Spinal cord (tissue), 10 donors: Measurements from ENCODE around the gene RBMS2. TPM values are rescaled to one million over a fixed set of nuclear protein-coding genes. Genes with fewer than 3 reads are reported as not detected.
A peak's percentile ranks its signal among the peaks of the same experiment; 100 is the strongest.

Experiments used
- DNase-seq, 6 donors: peaks; one replicate each; pipeline versions ENCODE4 v3.0.0 to v3.0.0-alpha.2; 2013 to 2015; ENCODE audit warnings: low spot score in 6 of 6, low read depth in 4 of 6
- H3K27ac ChIP-seq: one replicate; pipeline ENCODE4 v1.5.1; 2013; ENCODE audit warnings: low read depth, low read length, control low read depth
- H3K27me3 ChIP-seq: one replicate; pipeline ENCODE4 v1.6.1; 2013; ENCODE audit warnings: low read length; ENCODE audit not compliant: control insufficient read depth, insufficient read depth
- H3K36me3 ChIP-seq: one replicate; pipeline ENCODE4 v1.6.1; 2013; ENCODE audit warnings: low read length; ENCODE audit not compliant: control insufficient read depth, insufficient read depth
- H3K4me1 ChIP-seq: one replicate; pipeline ENCODE4 v1.6.1; 2013; ENCODE audit warnings: low read length; ENCODE audit not compliant: control insufficient read depth, insufficient read depth
- H3K4me3 ChIP-seq: one replicate; pipeline ENCODE4 v1.5.1; 2013; ENCODE audit warnings: low read depth, low read length, control low read depth
- H3K9me3 ChIP-seq: one replicate; pipeline ENCODE4 v1.6.1; 2013; ENCODE audit warnings: low read length; ENCODE audit not compliant: control insufficient read depth, insufficient read depth
- WGBS: methylation state at CpG from one replicate; pipeline ENCODE4 v1.1.5; 2013; ENCODE audit warnings: missing lambda C conversion rate; ENCODE audit not compliant: insufficient coverage; 5-methylcytosine and 5-hydroxymethylcytosine counted together
- polyA plus RNA-seq, 2 donors: library from polyadenylated mRNA; unstranded; fragments of 120-200 nt; gene quantifications; one replicate each; pipeline ENCODE4 v1.2.1, GENCODE V29; 2013; ENCODE audit not compliant: insufficient read length in 2 of 2
- total RNA-seq, 2 donors: library from RNA; depleted of rRNA in 1 of 2; stranded (reverse); fragments of 120-200 nt in 1 of 2; fragments of >200 nt in 1 of 2; gene quantifications; one replicate each; pipeline versions ENCODE4 v1.2.3 to v1.2.4, GENCODE V29; 2013 to 2014
- donor health status: healthy.

RBMS2 gene
- total and polyA plus RNA-seq, 4 donors = 12.3 to 23.7 (median 16.4) TPM

DNA sequence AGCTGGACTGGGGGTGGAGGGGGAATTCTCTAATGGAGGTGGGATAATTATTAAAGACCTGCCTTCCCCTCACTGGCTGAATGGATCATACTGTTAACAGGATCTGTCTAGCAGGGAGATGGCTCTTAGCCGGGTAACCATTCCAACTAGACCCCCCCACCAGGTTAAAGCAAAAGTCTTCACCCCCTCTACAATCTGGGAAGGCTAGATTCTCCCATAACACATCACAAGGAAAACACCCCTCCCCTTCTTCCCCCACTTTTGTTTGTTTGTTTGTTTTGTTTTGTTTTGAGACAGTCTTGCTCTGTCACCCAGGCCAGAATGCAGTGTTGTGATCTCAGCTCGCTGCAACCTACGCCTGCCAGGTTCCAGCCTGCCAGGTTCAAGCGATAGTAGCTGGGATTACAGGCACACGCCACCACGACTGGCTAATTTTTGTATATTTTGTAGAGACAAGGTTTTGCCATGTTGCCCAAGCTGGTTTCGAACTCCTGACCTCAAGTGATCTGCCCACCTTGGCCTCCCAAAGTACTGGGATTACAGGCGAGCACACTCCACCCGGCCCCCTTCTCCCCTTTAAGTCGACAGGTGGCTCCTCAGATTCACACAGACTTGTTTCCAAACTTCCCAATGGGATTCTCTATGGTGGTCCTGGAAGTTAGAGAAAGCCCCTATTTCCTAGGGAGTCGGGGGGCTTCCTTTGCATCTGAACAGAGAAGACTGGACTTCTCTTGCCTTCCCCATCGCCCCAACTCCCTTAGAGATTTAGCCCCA, 112.0 kb downstream of the RBMS2 start:
- H3K4me1 ChIP-seq = peaks cover 57% of the 10 kb centered on the region
- 40% methylated on average over 7 of the region's 12 CpGs for WGBS
- H3K27me3 ChIP-seq = no peaks in the 10 kb centered on the region
- peak overlapping the region; percentile 97 for H3K27ac ChIP-seq
- H3K4me3 ChIP-seq = peak overlapping the region; percentile 54
- no peak for DNase-seq
- H3K36me3 ChIP-seq = peaks cover 11% of the 10 kb centered on the region
- no peaks in the 10 kb centered on the region for H3K9me3 ChIP-seq

DNA sequence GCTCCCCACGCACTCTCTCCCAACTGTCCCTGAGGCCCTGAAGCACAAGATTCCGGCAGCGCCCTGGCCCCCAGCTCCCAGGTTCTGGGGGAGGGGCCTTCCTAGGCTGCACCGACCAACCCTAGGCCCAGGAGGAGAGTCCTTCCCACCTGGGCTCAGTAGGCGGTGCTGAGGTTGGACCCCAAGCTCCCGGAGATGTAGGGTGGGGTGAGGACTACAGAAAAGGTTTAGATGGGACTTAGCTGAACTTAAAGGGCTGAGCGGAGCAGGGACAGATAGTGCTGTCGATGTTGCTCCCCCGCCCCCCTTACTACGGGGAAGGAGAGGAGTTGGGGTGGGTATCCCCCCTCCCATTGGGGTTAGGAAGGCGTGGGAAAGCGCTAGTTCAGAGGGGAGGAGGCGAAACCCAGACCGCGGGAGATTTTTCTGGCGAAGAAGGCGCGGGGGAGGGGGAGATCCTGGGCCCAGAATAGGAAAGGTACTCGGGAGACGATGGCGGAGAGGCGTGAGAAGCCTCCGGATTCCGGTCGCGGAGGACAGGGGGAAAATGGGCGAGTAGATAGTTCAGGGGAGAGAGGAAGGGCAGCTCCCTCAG, 112.7 kb downstream of the RBMS2 start:
- 2% methylated on average over 24 of the region's 27 CpGs for WGBS
- Histone ChIP-seq H3K27me3 (no peaks in the 10 kb centered on the region), H3K4me3 (peak overlapping the region; percentile 54), H3K9me3 (no peaks in the 10 kb centered on the region), H3K36me3 (peaks cover 14% of the 10 kb centered on the region), H3K27ac (peak overlapping the region; percentile 97), H3K4me1 (peaks cover 57% of the 10 kb centered on the region)
- DNase-seq = peak in 2 of 6 donors; percentile 42 to 51

DNA sequence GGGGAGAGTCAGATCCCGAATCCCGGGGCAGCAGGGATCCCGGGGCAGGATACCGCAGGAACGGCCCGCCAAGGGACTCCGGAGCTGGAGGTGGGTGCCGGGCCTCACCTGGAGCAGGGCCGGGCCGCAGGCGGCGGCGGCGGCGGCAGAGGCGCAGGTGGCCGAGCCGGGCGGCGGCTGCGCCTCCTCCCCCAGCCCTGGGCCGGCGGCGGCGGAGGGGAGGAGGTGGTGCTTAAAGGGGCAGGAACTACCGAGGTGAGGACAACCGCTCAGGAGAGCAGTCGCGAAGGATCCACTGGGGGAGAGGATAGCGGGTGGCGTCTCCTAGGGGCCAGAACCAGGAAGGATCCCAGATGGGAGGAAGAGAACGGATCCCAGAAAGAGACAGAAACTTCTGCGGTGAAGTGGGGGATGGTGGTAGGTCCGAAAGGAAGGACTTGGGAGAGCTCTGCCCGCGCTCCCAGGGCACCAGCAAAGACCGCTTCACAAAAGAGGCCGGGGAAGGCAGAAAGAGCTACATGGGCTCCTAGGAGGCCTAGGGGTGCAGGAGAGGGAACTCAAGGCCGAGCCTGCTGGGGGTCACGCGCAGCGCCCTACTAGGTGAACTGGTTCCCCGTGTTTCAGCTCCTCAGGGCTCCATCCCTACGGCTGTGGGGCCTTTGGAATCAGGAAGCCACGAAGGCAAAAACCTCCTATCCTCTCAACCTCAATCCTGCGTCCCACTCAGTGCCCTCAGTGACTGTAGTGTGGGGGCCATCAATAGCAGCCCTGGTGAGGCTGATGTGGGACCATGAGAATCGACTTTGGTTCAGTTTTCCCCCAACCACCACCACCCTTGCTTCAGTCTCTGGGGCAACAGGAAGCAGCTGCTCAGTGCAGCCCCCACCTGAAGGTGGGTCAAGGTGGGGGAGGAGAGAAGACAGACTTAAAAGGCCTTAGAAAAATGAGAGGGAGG, 113.5 kb downstream of the RBMS2 start:
- Histone ChIP-seq H3K36me3 (peaks cover 22% of the 10 kb centered on the region), H3K4me1 (peaks cover 56% of the 10 kb centered on the region), H3K4me3 (peak overlapping the region; percentile 54), H3K27me3 (no peaks in the 10 kb centered on the region), H3K27ac (peak overlapping the region; percentile 97), H3K9me3 (no peaks in the 10 kb centered on the region)
- peak in 2 of 6 donors; percentile 81 for DNase-seq
- WGBS = 2% methylated on average over 41 of the region's 47 CpGs

DNA sequence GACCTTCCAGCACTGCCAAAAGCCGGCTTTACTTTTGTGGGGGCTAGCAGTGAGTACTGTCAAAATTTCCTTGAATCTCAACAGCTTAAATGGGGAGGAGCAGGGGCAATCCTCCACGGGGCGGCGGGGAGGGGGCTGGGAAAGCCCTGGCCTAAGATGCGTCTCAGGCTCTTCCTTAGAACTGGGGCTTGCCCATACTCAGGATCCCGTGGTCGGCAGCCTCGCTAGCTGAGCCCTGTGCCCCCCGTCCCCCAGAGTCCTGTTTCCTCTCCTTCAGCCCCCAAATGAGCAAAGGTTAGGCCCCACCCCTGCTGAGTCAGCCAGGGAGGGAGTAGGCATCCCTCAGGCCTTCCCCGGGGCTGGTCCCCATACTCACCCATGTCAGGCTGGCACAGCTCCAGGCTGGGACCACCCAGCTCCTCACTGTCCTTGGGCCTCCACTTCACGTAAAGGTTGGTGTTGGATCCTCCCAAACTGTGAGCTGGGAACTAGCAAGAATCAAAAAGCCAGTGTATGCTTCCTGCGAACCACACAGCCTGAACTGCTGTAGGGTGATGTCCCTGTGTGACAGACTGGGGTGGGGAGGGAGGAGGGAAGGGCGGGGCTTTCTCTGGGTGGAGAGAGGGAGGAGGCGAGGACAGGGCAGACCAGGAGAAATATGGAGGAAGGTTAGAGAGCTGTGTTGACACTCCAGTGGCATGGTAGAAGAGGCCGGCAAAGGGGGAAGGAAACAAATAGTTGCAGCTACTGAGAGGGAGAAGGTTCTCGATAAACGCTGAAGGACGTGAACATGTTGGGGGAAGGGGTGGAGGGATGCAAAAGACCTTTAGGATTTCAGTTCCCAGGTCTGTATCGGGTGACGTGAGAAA, 114.4 kb downstream of the RBMS2 start:
- no peaks in the 10 kb centered on the region for H3K27me3 ChIP-seq
- peaks cover 50% of the 10 kb centered on the region for H3K4me1 ChIP-seq
- H3K27ac ChIP-seq = peak overlapping the region; percentile 97
- H3K4me3 ChIP-seq = peak overlapping the region; percentile 54
- H3K9me3 ChIP-seq = no peaks in the 10 kb centered on the region
- DNase-seq = peak in 2 of 6 donors; percentile 78 to 90
- H3K36me3 ChIP-seq = peaks cover 32% of the 10 kb centered on the region
- WGBS = 6% methylated on average over 20 of the region's 20 CpGs

DNA sequence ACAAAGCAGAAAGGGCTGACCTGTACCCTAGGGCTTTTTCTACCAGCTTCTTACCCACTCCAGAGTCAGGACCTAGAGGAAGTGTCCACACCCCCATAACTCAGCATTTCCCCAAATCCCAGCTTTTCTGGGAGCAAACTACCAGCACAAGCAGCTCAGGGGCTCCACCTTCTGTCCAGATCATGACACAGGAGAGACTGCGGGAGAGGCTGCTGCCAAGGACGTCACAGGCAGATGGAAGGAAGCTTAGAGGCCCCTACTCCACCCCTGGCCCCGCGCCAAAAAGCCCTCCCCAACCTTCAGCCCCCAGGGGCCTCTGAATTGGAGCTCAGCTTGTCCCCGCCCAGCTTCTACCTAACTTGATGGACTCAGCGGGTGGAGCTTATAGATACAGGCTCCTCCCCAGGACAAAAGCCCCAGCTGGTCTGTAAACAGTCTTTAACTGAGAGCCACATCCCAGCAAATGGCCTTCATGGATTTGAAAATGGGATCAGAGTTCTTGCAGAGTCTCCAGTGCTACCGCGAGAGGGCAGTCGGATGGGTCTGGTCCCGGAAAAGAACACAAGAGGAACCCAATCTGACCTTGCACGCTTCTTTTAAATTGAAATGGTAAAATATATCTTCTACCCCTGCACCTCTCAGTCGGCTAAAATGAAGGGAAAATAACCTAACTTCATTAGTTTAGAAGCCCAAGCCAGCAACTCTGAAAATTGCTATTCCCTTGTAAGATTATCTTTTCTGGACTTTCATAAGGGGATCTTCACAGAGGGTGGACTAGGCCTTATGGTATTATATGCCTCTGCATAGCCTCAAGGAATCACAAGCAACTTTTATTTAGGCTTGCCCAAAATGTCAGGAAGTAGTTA, 115.3 kb downstream of the RBMS2 start:
- 0% methylated on average over 6 of the region's 12 CpGs for WGBS

DNA sequence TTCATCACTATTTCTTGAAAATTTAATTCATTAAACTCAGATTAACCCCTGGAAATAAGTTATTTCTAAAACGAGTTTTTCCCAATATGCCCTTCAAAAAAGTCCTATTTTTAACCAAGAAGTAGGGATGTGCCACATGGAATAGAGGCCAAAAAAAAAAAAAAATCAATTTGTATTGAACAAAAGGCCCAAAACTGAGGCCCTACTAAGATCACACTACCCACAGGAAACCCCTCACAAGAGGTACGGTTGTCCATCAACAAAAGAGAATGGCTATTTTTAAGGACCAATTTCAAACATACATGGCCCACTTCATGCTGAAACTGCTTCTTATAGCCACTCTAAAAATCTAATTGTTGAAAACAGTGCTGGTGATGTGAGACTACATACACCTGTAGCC, 116.0 kb downstream of the RBMS2 start:
- Histone ChIP-seq H3K27me3 (no peaks in the 10 kb centered on the region), H3K4me1 (peaks cover 43% of the 10 kb centered on the region), H3K4me3 (no peak overlapping the region), H3K9me3 (no peaks in the 10 kb centered on the region), H3K27ac (peak overlapping the region; percentile 97), H3K36me3 (peaks cover 47% of the 10 kb centered on the region)
- WGBS = 100% methylated on average over 1 of the region's 2 CpGs
- DNase-seq = no peak

More for the DNA sequence above, 115.3 kb downstream of the RBMS2 start:
- H3K4me1 ChIP-seq = peaks cover 50% of the 10 kb centered on the region
- H3K27ac ChIP-seq = peak overlapping the region; percentile 97
- H3K4me3 ChIP-seq = peak overlapping the region; percentile 54
- DNase-seq = peak; percentile 89 to 99 (median 94)
- no peaks in the 10 kb centered on the region for H3K9me3 ChIP-seq
- peaks cover 40% of the 10 kb centered on the region for H3K36me3 ChIP-seq
- H3K27me3 ChIP-seq = no peaks in the 10 kb centered on the region

DNA sequence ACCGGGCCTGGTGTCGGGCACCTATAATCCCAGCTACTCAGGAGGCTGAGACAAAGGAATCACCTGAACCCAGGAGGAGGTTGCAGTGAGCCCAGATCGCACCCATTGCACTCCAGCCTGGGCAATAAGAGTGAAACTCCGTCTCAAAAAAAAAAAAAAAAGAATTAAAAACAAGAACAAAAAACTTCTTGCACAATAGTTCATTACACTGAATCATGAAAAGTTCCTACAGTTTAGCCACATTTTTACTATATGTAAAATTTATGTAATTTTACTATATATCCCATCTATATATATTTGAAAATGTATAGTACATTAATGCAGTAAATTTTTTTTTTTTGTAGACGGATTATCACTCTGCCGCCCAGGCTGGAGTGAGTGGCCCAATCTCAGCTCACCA, 119.6 kb downstream of the RBMS2 start:
- no CpG with 5 or more reads among the region's 6 CpGs for WGBS
- DNase-seq = no peak
- Histone ChIP-seq H3K27me3 (no peaks in the 10 kb centered on the region), H3K27ac (no peak overlapping the region), H3K9me3 (no peaks in the 10 kb centered on the region), H3K4me1 (peaks cover 15% of the 10 kb centered on the region), H3K4me3 (no peak overlapping the region), H3K36me3 (peaks cover 51% of the 10 kb centered on the region)

DNA sequence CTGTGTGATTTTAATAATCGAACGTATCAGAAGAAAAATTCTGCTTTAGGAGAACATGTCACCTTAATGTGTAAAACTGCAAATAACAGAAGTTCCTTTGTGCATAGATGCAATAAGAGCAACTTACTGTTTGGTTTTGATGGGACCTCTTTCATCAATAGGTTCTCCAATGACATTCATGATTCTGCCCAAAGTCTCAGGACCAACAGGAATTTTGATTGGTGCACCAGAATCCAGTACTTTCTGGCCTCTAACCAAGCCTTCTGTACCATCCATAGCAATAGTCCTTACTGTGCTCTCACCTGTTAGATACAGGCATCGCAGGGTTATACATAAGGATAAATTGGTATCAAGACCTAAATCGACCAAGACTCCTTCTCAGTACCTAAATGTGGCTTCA, 123.0 kb downstream of the RBMS2 start:
- H3K4me1 ChIP-seq = peaks cover 7% of the 10 kb centered on the region
- H3K27ac ChIP-seq = peak overlapping the region; percentile 97
- no CpG with 5 or more reads among the region's 4 CpGs for WGBS
- H3K36me3 ChIP-seq = peaks cover 34% of the 10 kb centered on the region
- H3K27me3 ChIP-seq = no peaks in the 10 kb centered on the region
- H3K9me3 ChIP-seq = no peaks in the 10 kb centered on the region
- peak in 1 of 6 donors; percentile 6 for DNase-seq
- peak overlapping the region; percentile 100 for H3K4me3 ChIP-seq
